ENCODE results near the gene ADK. TPM values are rescaled to one million over a fixed set of nuclear protein-coding genes. Genes with fewer than 3 reads are reported as not detected.

Gene ADK
- total RNA-seq, 4 donors from 2014 or later, result 15.9 to 28.8 (median 23.3) TPM

DNA sequence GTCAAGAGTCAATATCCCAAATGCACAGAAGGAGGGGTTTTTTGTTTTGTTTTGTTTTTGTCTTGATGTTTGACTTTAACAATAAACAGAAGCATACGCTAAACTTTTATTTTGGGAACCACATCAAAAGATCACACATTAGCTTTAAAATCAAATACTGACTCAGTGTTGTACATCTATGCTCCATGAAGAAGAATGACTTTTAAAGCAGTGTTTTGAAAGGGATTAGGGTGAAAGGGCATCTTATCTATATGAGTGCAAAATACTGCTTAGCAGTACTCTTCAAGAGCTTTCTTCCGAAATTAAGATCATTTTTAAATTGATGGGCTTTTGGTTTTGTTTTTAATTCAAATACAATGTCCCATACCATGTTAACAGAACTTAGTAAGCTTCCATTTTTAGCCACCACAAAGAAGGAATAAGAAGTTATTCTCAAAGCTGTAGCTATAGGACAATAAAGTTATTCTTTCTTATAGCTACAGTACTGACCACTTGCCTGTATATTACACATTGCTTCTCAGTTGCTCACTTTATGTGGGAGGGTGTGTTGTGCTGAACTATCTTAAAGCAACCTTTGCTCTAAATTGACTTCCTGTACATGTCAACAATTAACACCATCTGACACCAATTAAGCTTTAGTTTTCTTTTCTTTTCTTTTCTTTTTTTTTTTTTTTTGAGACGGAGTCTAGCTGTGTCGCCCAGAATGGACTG lies 531.1 kb downstream of the ADK start:
- no peaks in the 10 kb centered on the region for H3K36me3 ChIP-seq
- ATAC-seq, result no peak
- in situ Hi-C loops (cut with MboI; ENCODE audit: low sequenced_read_pairs in 4 of 4), result no loop called here

DNA sequence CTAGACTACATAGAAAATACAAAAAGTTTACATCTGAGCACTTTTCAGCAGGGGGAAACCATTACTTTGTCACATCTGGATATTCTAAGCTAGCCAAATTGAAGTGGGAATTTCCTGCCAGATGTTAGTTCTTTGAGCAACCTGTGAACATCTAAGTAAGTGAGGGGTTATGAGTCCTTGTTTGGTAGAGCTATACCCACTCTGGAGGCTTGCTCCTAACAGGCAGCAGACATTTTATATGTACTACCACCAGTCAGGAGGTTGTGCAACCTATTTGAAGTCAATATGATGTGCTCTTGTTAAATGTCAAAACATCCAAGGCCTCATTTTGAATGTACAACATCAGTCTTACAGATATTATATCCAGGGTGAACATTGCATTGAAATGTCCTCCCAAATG lies 532.0 kb downstream of the ADK start:
- H3K36me3 ChIP-seq, result no peaks in the 10 kb centered on the region
- DNase-seq, result no peak
- TF ChIP-seq POLR2A (IDR thresholded peaks at IDR 0.05), result no peak
- TF ChIP-seq, protein P1, sequence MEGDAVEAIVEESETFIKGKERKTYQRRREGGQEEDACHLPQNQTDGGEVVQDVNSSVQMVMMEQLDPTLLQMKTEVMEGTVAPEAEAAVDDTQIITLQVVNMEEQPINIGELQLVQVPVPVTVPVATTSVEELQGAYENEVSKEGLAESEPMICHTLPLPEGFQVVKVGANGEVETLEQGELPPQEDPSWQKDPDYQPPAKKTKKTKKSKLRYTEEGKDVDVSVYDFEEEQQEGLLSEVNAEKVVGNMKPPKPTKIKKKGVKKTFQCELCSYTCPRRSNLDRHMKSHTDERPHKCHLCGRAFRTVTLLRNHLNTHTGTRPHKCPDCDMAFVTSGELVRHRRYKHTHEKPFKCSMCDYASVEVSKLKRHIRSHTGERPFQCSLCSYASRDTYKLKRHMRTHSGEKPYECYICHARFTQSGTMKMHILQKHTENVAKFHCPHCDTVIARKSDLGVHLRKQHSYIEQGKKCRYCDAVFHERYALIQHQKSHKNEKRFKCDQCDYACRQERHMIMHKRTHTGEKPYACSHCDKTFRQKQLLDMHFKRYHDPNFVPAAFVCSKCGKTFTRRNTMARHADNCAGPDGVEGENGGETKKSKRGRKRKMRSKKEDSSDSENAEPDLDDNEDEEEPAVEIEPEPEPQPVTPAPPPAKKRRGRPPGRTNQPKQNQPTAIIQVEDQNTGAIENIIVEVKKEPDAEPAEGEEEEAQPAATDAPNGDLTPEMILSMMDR (IDR thresholded peaks at IDR 0.05 in 4 of 5, conservative IDR thresholded peaks at IDR 0.05 in 1 of 5), result no peak
- H3K9me3 ChIP-seq, result no peaks in the 10 kb centered on the region
- no peak overlapping the region for H3K27ac ChIP-seq
- no peak overlapping the region for H3K4me3 ChIP-seq
- in situ Hi-C loops (cut with MboI; ENCODE audit: low sequenced_read_pairs in 4 of 4) (no loop called here), intact Hi-C loops (cut with DNase I; ENCODE audit: low total_unique reads) (no loop called here)
- ATAC-seq, result no peak
- peaks cover 5 to 9% of the 10 kb centered on the region in 2 donors for H3K4me1 ChIP-seq
- no peaks in the 10 kb centered on the region for H3K27me3 ChIP-seq

More for the DNA sequence above, 531.1 kb downstream of the ADK start:
- Histone ChIP-seq H3K4me1 (peaks cover 5 to 9% of the 10 kb centered on the region in 2 donors), H3K27ac (no peak overlapping the region), H3K27me3 (no peaks in the 10 kb centered on the region), H3K9me3 (no peaks in the 10 kb centered on the region), H3K4me3 (no peak overlapping the region)
- no peak for DNase-seq
- intact Hi-C loops (cut with DNase I; ENCODE audit: low total_unique reads), result no loop called here
- TF ChIP-seq POLR2A (IDR thresholded peaks at IDR 0.05), result no peak
- TF ChIP-seq, protein P1 (IDR thresholded peaks at IDR 0.05 in 4 of 5, conservative IDR thresholded peaks at IDR 0.05 in 1 of 5), result no peak

DNA sequence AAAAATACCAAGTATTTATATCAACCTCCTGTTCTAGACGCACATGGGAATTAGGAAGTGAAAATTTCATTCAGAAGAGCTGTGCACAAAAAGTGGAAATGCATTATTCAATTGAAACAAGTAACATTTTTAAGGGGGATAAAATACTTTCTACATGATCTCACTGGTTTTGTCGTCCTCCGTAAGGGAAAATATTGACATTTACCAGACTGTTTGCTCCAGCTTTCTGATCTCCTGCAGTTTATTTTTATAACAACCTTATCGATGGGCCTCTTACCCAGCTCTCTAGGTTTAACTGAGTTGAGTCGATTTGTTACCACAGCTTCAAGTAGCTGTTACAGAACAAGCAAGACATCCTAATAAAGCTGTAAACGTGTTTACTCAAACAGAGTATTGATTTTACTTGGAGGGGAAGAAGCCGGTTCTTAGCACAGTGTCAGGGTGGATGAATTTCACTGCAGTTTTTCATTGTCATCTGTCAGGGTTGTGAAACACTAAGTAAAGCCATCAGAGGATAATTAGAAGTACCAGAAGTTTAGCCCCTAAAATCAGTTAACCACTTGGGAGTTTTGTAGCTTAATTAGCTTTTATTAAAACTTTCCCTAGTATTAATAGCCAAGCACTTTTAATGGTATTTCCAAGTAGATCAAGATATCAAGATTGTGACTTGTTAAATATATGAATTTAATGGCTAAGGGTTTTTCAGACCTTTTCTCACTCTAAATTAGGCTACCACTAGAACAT lies 532.8 kb downstream of the ADK start:
- intact Hi-C loops (cut with DNase I; ENCODE audit: low total_unique reads), result no loop called here
- H3K27me3 ChIP-seq, result no peaks in the 10 kb centered on the region
- no peak overlapping the region for H3K27ac ChIP-seq
- DNase-seq, result no peak
- H3K9me3 ChIP-seq, result no peaks in the 10 kb centered on the region
- in situ Hi-C loops (cut with MboI; ENCODE audit: low sequenced_read_pairs in 4 of 4), result no loop called here
- H3K36me3 ChIP-seq, result no peaks in the 10 kb centered on the region
- H3K4me1 ChIP-seq, result peaks cover under 1 to 3% of the 10 kb centered on the region in 2 donors
- TF ChIP-seq, protein P1 (IDR thresholded peaks at IDR 0.05 in 4 of 5, conservative IDR thresholded peaks at IDR 0.05 in 1 of 5), result no peak
- TF ChIP-seq POLR2A (IDR thresholded peaks at IDR 0.05), result no peak
- ATAC-seq, result no peak
- no peak overlapping the region for H3K4me3 ChIP-seq

DNA sequence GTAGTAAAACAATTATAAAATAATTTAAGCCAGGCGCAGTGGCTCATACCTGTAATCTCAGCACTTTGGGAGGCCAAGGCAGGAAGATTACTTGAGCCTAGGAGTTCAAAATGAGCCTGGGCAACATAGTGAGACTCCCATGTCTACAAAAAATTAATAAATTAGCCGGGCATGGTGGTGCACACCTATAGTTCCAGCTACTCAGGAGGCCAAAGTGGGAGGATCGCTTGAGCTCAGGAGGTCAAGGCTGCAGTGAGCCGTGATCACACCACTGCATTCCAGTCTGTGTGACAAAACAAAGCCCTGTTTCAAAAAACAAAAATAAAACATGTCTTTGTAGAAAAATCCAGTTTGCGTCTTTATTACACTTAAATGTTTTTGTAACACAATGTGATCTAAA lies 533.4 kb downstream of the ADK start:
- no peak for TF ChIP-seq POLR2A (IDR thresholded peaks at IDR 0.05)
- TF ChIP-seq, protein P1 (IDR thresholded peaks at IDR 0.05 in 4 of 5, conservative IDR thresholded peaks at IDR 0.05 in 1 of 5), result no peak
- Histone ChIP-seq H3K36me3 (no peaks in the 10 kb centered on the region), H3K4me1 (no peaks in the 10 kb centered on the region), H3K27me3 (no peaks in the 10 kb centered on the region), H3K9me3 (no peaks in the 10 kb centered on the region), H3K4me3 (no peak overlapping the region), H3K27ac (no peak overlapping the region)
- in situ Hi-C loops (cut with MboI; ENCODE audit: low sequenced_read_pairs in 4 of 4) (no loop called here), intact Hi-C loops (cut with DNase I; ENCODE audit: low total_unique reads) (no loop called here)
- no peak for ATAC-seq
- no peak for DNase-seq
